DOHH2 (cell line): ENCODE results near the gene RCN2.

Experiments used
- EZH2phosphoT487 ChIP-seq: fragments of 200-600 bp; sonication (generic); IDR thresholded peaks from 2 replicates; pipeline ENCODE4 v1.6.1; 2017; ENCODE audit warnings: borderline replicate concordance, mild to moderate bottlenecking, antibody characterized with exemption, low read length, moderate library complexity, mixed read lengths
- TF ChIP-seq, protein P1 (sequence below): fragments of 200-600 bp; sonication (generic); IDR thresholded peaks from one replicate; pipeline ENCODE4 v1.5.1; 2014; ENCODE audit warnings: antibody characterized with exemption, mild to moderate bottlenecking, low read depth, low read length; ENCODE audit not compliant: poor library complexity, severe bottlenecking

- TF ChIP-seq, protein P1, sequence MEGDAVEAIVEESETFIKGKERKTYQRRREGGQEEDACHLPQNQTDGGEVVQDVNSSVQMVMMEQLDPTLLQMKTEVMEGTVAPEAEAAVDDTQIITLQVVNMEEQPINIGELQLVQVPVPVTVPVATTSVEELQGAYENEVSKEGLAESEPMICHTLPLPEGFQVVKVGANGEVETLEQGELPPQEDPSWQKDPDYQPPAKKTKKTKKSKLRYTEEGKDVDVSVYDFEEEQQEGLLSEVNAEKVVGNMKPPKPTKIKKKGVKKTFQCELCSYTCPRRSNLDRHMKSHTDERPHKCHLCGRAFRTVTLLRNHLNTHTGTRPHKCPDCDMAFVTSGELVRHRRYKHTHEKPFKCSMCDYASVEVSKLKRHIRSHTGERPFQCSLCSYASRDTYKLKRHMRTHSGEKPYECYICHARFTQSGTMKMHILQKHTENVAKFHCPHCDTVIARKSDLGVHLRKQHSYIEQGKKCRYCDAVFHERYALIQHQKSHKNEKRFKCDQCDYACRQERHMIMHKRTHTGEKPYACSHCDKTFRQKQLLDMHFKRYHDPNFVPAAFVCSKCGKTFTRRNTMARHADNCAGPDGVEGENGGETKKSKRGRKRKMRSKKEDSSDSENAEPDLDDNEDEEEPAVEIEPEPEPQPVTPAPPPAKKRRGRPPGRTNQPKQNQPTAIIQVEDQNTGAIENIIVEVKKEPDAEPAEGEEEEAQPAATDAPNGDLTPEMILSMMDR, result no peak
- TF ChIP-seq EZH2phosphoT487, result no peak
Observed at GRCh38 chr15:76905855-76906254, 25.7 kb upstream of the RCN2 start.
